OCI-LY7 (cell line): ENCODE data around the gene PRDM1. TPM values are rescaled to one million over a fixed set of nuclear protein-coding genes. Genes with fewer than 3 reads are reported as not detected.

Experiments used
- BruUV-seq: library from RNA; stranded (reverse); fragments of 400-500 nt; replicated peaks from 2 replicates; lab custom pipeline; 2021; lab: Mats Ljungman, UMichigan
- CTCF ChIA-PET: fragments of 300-600 bp; sonication (Branson Sonifier 250); formaldehyde crosslinking; loops from one replicate; lab custom pipeline; 2022; ENCODE audit warnings: antibody characterized with exemption; ENCODE audit not compliant: unreplicated experiment; lab: Charles Lee
- POLR2A ChIA-PET: fragments of 300-600 bp; sonication (Branson Sonifier 250); formaldehyde crosslinking; loops from one replicate; lab custom pipeline; 2022; ENCODE audit warnings: antibody characterized with exemption; lab: Charles Lee
- DNase-seq: peaks from one replicate; pipeline ENCODE4 v3.0.0-alpha.2; 2015; ENCODE audit warnings: low spot score
- H2AFZ ChIP-seq: fragments of 200-600 bp; sonication (generic), shearing (Covaris generic); 2 replicates; pipeline ENCODE4 v1.6.1; 2014; ENCODE audit warnings: mild to moderate bottlenecking, antibody characterized with exemption, low read length, moderate library complexity
- H3K27ac ChIP-seq: fragments of 200-600 bp; sonication (generic); 2 replicates; pipeline ENCODE4 v1.5.1; 2014; ENCODE audit warnings: mixed run types, low read depth, mild to moderate bottlenecking, moderate library complexity, low read length, inconsistent platforms; ENCODE audit not compliant: poor library complexity, severe bottlenecking
- H3K36me3 ChIP-seq: fragments of 200-600 bp; sonication (generic); 2 replicates; pipeline ENCODE4 v1.6.1; 2014; ENCODE audit warnings: mild to moderate bottlenecking, antibody characterized with exemption, low read length, moderate library complexity, mixed read lengths; ENCODE audit not compliant: insufficient read depth
- H3K4me1 ChIP-seq: fragments of 200-600 bp; sonication (generic); 2 replicates; pipeline ENCODE4 v1.5.1; 2014; ENCODE audit warnings: mild to moderate bottlenecking, low read length; ENCODE audit not compliant: insufficient read depth, poor library complexity, severe bottlenecking
- H3K4me2 ChIP-seq: fragments of 200-600 bp; sonication (generic); 2 replicates; pipeline ENCODE4 v1.6.1; 2014; ENCODE audit warnings: mild to moderate bottlenecking, low read length
- H3K4me3 ChIP-seq: fragments of 200-600 bp; sonication (generic); 2 replicates; pipeline ENCODE4 v1.5.1; 2014; ENCODE audit warnings: mild to moderate bottlenecking, low read depth, low read length; ENCODE audit not compliant: poor library complexity, severe bottlenecking
- H3K79me2 ChIP-seq: fragments of 200-600 bp; sonication (generic); 2 replicates; pipeline ENCODE4 v1.6.1; 2016; ENCODE audit warnings: low read depth, mild to moderate bottlenecking, low read length, moderate library complexity, mixed read lengths; ENCODE audit not compliant: insufficient read depth
- H3K9me2 ChIP-seq: fragments of 200-600 bp; sonication (generic); 2 replicates; pipeline ENCODE4 v1.6.1; 2016; ENCODE audit warnings: mild to moderate bottlenecking, low read length, mixed read lengths; ENCODE audit not compliant: insufficient read depth
- H3K9me3 ChIP-seq: fragments of 200-600 bp; sonication (generic); 2 replicates; pipeline ENCODE4 v1.6.1; 2014; ENCODE audit warnings: mild to moderate bottlenecking, mixed run types, low read length, mixed read lengths
- H4K20me1 ChIP-seq: fragments of 200-600 bp; sonication (generic); 2 replicates; pipeline ENCODE4 v1.6.1; 2014; ENCODE audit warnings: mild to moderate bottlenecking, antibody characterized with exemption, low read length, moderate library complexity, mixed read lengths; ENCODE audit not compliant: insufficient read depth
- EZH2phosphoT487 ChIP-seq: fragments of 200-600 bp; sonication (generic); IDR thresholded peaks from 2 replicates; pipeline ENCODE4 v1.6.1; 2018; ENCODE audit warnings: low read depth, borderline replicate concordance, mild to moderate bottlenecking, mixed run types, antibody characterized with exemption, low read length, moderate library complexity, mixed read lengths
- intact Hi-C: fragments of 100-400 bp; cut with micrococcal nuclease; formaldehyde crosslinking; loops from one replicate; pipeline ENCODE4 v1.10.0; 2022; ENCODE audit not compliant: unreplicated experiment
- total RNA-seq, 2 experiments: library from RNA; depleted of rRNA in 1 of 2; stranded (reverse); fragments of >200 nt in 1 of 2; shearing (Covaris generic) in 1 of 2; gene quantifications; 2 replicates each; pipeline ENCODE4 v1.2.3, GENCODE V29; 2014 to 2022
- TF ChIP-seq, protein P1 (sequence below): fragments of 200-600 bp; sonication (generic); conservative IDR thresholded peaks from 2 replicates; pipeline ENCODE4 v1.5.1; 2014; ENCODE audit warnings: mild to moderate bottlenecking, antibody characterized with exemption, low read length, moderate library complexity, mixed read lengths

Gene PRDM1
- total RNA-seq, 2 experiments from 2014 or later: 1.5 to 3.3 TPM

- Histone ChIP-seq H3K27ac (no peak overlapping the region), H4K20me1 (no peaks in the 10 kb centered on the region), H3K9me3 (no peaks in the 10 kb centered on the region), H3K36me3 (no peaks in the 10 kb centered on the region), H3K4me2 (no peak overlapping the region), H3K9me2 (no peaks in the 10 kb centered on the region), H3K4me3 (no peak overlapping the region), H3K79me2 (no peaks in the 10 kb centered on the region), H2AFZ (no peak overlapping the region; the same call in 1 of the 2 replicates), H3K4me1 (peaks cover 5% of the 10 kb centered on the region)
- BruUV-seq: no TSS peak
- CTCF ChIA-PET: no interaction called here
- DNase-seq: no peak
- intact Hi-C loops: no loop called here
- TF ChIP-seq, protein P1, sequence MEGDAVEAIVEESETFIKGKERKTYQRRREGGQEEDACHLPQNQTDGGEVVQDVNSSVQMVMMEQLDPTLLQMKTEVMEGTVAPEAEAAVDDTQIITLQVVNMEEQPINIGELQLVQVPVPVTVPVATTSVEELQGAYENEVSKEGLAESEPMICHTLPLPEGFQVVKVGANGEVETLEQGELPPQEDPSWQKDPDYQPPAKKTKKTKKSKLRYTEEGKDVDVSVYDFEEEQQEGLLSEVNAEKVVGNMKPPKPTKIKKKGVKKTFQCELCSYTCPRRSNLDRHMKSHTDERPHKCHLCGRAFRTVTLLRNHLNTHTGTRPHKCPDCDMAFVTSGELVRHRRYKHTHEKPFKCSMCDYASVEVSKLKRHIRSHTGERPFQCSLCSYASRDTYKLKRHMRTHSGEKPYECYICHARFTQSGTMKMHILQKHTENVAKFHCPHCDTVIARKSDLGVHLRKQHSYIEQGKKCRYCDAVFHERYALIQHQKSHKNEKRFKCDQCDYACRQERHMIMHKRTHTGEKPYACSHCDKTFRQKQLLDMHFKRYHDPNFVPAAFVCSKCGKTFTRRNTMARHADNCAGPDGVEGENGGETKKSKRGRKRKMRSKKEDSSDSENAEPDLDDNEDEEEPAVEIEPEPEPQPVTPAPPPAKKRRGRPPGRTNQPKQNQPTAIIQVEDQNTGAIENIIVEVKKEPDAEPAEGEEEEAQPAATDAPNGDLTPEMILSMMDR: no peak
- no peak for TF ChIP-seq EZH2phosphoT487
- POLR2A ChIA-PET: interaction anchor here (0.8 to 1.1 kb wide), 2 partner anchors 20 to 296 kb away, joined by 3 read pairs; no protein-coding TSS in a partner anchor
Measured at GRCh38 chr6:106055489-106055888, 30.6 kb upstream of the PRDM1 start.

- POLR2A ChIA-PET: interaction anchor here (0.7 to 1.1 kb wide), 4 partner anchors 13 to 297 kb away, joined by 3 to 5 read pairs (median 3); no protein-coding TSS in a partner anchor
- intact Hi-C loops: no loop called here
- no peak overlapping the region for H3K4me2 ChIP-seq
- H3K4me1 ChIP-seq: peaks cover 5% of the 10 kb centered on the region
- H3K4me3 ChIP-seq: no peak overlapping the region
- H4K20me1 ChIP-seq: no peaks in the 10 kb centered on the region
- H3K27ac ChIP-seq: no peak overlapping the region
- TF ChIP-seq, protein P1: no peak
- TF ChIP-seq EZH2phosphoT487: no peak
- H3K79me2 ChIP-seq: no peaks in the 10 kb centered on the region
- H3K9me2 ChIP-seq: no peaks in the 10 kb centered on the region
- H3K9me3 ChIP-seq: no peaks in the 10 kb centered on the region
- CTCF ChIA-PET: no interaction called here
- H3K36me3 ChIP-seq: no peaks in the 10 kb centered on the region
- BruUV-seq: no TSS peak
- H2AFZ ChIP-seq: peak overlapping the region; percentile 44; the same call in 1 of the 2 replicates
- DNase-seq: peak; percentile 27
Measured at GRCh38 chr6:106056060-106056745, 29.9 kb upstream of the PRDM1 start.
